DOHH2 (cell line): ENCODE data around the gene PLCL1.

ENCODE experiments used
- H3F3A ChIP-seq: fragments of 200-600 bp; sonication (generic), shearing (Covaris generic); 2 replicates; pipeline ENCODE4 v1.6.0; 2016; ENCODE audit warnings: antibody characterized with exemption, mild to moderate bottlenecking; ENCODE audit not compliant: control insufficient read depth, insufficient read depth
- H3K27ac ChIP-seq: fragments of 200-600 bp; sonication (generic); 2 replicates; pipeline ENCODE4 v1.5.1; 2014; ENCODE audit warnings: low read depth, mild to moderate bottlenecking, low read length, moderate library complexity
- H3K27me3 ChIP-seq: fragments of 200-600 bp; sonication (generic); 2 replicates; pipeline ENCODE4 v1.6.1; 2014; ENCODE audit warnings: mild to moderate bottlenecking, low read length, mixed read lengths; ENCODE audit not compliant: control insufficient read depth
- H3K36me3 ChIP-seq: fragments of 200-600 bp; sonication (generic); 2 replicates; pipeline ENCODE4 v1.6.1; 2014; ENCODE audit warnings: mild to moderate bottlenecking, low read length, moderate library complexity, mixed read lengths; ENCODE audit not compliant: control insufficient read depth
- H3K4me1 ChIP-seq: fragments of 200-600 bp; sonication (generic); 2 replicates; pipeline ENCODE4 v1.6.1; 2014; ENCODE audit warnings: mild to moderate bottlenecking, low read length, mixed read lengths; ENCODE audit not compliant: control insufficient read depth
- H3K4me2 ChIP-seq: fragments of 200-600 bp; sonication (generic); 2 replicates; pipeline ENCODE4 v1.6.0; 2014; ENCODE audit warnings: mild to moderate bottlenecking, low read length, moderate library complexity
- H3K4me3 ChIP-seq: fragments of 200-600 bp; sonication (generic); 2 replicates; pipeline ENCODE4 v1.5.1; 2014; ENCODE audit warnings: mild to moderate bottlenecking, low read length, mixed read lengths
- H3K79me2 ChIP-seq: fragments of 200-600 bp; sonication (generic); 2 replicates; pipeline ENCODE4 v1.6.1; 2014; ENCODE audit warnings: mild to moderate bottlenecking, low read length, mixed read lengths; ENCODE audit not compliant: control insufficient read depth
- H3K9me2 ChIP-seq: fragments of 200-600 bp; sonication (generic); replicated peaks from 2 replicates; pipeline ENCODE4 v1.6.1; 2014; ENCODE audit warnings: mild to moderate bottlenecking, low read length, mixed read lengths; ENCODE audit not compliant: control insufficient read depth
- H3K9me3 ChIP-seq: fragments of 200-600 bp; sonication (generic); 2 replicates; pipeline ENCODE4 v1.6.1; 2014; ENCODE audit warnings: antibody characterized with exemption, low read length, mixed read lengths; ENCODE audit not compliant: control insufficient read depth, insufficient read depth
- H4K20me1 ChIP-seq: fragments of 200-600 bp; sonication (generic); 2 replicates; pipeline ENCODE4 v1.6.0; 2014; ENCODE audit warnings: low read depth, mild to moderate bottlenecking, antibody characterized with exemption, low read length, moderate library complexity; ENCODE audit not compliant: control insufficient read depth, insufficient read depth
- EZH2phosphoT487 ChIP-seq: fragments of 200-600 bp; sonication (generic); IDR thresholded peaks from 2 replicates; pipeline ENCODE4 v1.6.1; 2017; ENCODE audit warnings: borderline replicate concordance, mild to moderate bottlenecking, antibody characterized with exemption, low read length, moderate library complexity, mixed read lengths
- TF ChIP-seq, protein P1 (sequence below): fragments of 200-600 bp; sonication (generic); IDR thresholded peaks from one replicate; pipeline ENCODE4 v1.5.1; 2014; ENCODE audit warnings: antibody characterized with exemption, mild to moderate bottlenecking, low read depth, low read length; ENCODE audit not compliant: poor library complexity, severe bottlenecking

The PLCL1 gene

DNA sequence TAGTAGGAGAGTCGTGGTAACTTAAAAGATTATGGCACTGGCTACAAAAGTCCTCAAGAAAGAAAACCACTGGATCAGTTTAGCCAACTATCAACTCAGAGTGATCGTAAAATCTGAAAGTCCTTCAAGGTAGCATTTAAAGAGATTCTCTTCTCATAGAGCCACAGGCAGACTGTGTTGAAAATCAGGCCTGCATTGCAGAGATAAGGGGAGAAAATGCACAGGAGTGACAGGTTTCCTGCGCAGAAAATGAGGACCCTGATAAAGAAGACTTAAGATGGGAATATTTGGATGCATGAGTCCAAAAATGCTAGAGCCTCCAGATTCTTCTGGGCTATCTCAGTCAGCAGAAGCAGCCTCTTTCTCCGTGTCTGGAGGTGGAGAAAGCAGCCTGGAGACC is 360.9 kb downstream of the PLCL1 start:
- H3K27me3 ChIP-seq: no peaks in the 10 kb centered on the region
- H3K79me2 ChIP-seq: no peaks in the 10 kb centered on the region
- H3K9me3 ChIP-seq: no peaks in the 10 kb centered on the region
- H3K4me1 ChIP-seq: no peaks in the 10 kb centered on the region
- no peak overlapping the region for H3K4me2 ChIP-seq
- no peaks in the 10 kb centered on the region for H3F3A ChIP-seq
- no peaks in the 10 kb centered on the region for H4K20me1 ChIP-seq
- TF ChIP-seq, protein P1, sequence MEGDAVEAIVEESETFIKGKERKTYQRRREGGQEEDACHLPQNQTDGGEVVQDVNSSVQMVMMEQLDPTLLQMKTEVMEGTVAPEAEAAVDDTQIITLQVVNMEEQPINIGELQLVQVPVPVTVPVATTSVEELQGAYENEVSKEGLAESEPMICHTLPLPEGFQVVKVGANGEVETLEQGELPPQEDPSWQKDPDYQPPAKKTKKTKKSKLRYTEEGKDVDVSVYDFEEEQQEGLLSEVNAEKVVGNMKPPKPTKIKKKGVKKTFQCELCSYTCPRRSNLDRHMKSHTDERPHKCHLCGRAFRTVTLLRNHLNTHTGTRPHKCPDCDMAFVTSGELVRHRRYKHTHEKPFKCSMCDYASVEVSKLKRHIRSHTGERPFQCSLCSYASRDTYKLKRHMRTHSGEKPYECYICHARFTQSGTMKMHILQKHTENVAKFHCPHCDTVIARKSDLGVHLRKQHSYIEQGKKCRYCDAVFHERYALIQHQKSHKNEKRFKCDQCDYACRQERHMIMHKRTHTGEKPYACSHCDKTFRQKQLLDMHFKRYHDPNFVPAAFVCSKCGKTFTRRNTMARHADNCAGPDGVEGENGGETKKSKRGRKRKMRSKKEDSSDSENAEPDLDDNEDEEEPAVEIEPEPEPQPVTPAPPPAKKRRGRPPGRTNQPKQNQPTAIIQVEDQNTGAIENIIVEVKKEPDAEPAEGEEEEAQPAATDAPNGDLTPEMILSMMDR: no peak
- TF ChIP-seq EZH2phosphoT487: no peak
- no peaks in the 10 kb centered on the region for H3K9me2 ChIP-seq
- H3K4me3 ChIP-seq: no peak overlapping the region
- H3K27ac ChIP-seq: no peak overlapping the region
- no peaks in the 10 kb centered on the region for H3K36me3 ChIP-seq

DNA sequence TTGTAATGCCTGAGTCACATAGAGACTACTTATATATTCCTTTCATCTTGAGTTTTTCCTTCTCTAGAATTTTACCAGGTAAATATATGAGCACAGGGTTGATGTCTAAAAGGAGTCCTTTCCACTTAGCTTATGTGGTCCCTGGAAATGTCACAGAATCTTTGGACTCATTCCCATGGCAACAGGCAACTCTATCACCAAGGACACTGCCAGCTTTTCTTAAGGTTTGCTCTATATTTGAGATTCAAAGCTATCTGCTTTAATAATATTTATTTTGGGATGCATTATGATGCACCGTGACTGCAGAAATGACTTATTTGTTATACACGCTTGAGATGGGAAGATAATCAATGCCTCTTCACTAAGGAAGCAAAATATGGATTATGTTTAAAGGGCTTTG is 363.0 kb downstream of the PLCL1 start:
- no peaks in the 10 kb centered on the region for H3K27me3 ChIP-seq
- TF ChIP-seq, protein P1: no peak
- TF ChIP-seq EZH2phosphoT487: no peak
- H3K4me1 ChIP-seq: no peaks in the 10 kb centered on the region
- H3K36me3 ChIP-seq: no peaks in the 10 kb centered on the region
- H3K4me2 ChIP-seq: no peak overlapping the region
- no peaks in the 10 kb centered on the region for H3F3A ChIP-seq
- H3K4me3 ChIP-seq: no peak overlapping the region
- H4K20me1 ChIP-seq: no peaks in the 10 kb centered on the region
- no peak overlapping the region for H3K27ac ChIP-seq
- H3K79me2 ChIP-seq: no peaks in the 10 kb centered on the region
- no peaks in the 10 kb centered on the region for H3K9me3 ChIP-seq
- no peaks in the 10 kb centered on the region for H3K9me2 ChIP-seq

DNA sequence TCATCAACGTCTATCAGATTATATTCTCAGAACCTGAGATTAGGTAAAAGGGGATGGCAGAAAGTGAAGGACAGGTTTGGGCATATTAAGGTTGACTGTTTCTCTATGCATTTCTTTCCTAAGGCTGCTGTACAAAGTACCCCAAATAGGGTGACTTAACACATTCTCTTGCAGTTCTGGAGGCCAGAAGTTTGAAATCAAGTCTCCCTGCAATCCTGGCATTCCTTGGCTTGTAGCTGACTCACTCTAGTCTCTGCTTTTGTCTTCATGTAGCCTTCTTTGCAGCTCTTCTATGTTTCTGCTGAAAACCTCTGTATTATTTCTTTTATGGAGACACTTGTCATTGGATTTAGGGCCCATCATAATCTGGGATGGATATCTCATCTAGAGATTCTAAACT is 364.3 kb downstream of the PLCL1 start:
- H3K4me3 ChIP-seq: no peak overlapping the region
- no peaks in the 10 kb centered on the region for H4K20me1 ChIP-seq
- no peak for TF ChIP-seq EZH2phosphoT487
- TF ChIP-seq, protein P1: no peak
- no peak overlapping the region for H3K27ac ChIP-seq
- no peaks in the 10 kb centered on the region for H3F3A ChIP-seq
- no peaks in the 10 kb centered on the region for H3K9me2 ChIP-seq
- H3K4me1 ChIP-seq: no peaks in the 10 kb centered on the region
- no peaks in the 10 kb centered on the region for H3K79me2 ChIP-seq
- no peaks in the 10 kb centered on the region for H3K27me3 ChIP-seq
- H3K9me3 ChIP-seq: no peaks in the 10 kb centered on the region
- H3K4me2 ChIP-seq: no peak overlapping the region
- H3K36me3 ChIP-seq: no peaks in the 10 kb centered on the region

DNA sequence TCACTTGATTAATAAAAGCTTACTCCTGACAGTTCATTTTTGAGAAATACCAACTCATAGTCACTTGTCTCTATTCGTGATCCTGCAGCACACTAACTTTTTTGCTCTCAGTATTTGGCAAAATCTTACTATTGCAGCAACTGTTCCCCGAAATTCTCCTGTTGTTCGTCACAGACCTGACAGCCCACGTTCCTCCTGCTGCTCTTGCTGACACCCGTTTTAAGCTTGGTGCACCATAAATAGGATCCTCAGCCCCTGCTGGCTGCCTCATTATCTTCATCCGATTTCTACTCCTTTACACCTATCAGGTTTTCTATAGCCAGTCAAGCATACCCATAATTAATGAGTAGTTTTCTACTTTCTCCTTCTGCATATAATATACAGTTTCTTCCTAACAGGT is 368.8 kb downstream of the PLCL1 start:
- H3K27ac ChIP-seq: no peak overlapping the region
- no peak overlapping the region for H3K4me3 ChIP-seq
- no peaks in the 10 kb centered on the region for H3K36me3 ChIP-seq
- H3K4me2 ChIP-seq: no peak overlapping the region
- no peak for TF ChIP-seq EZH2phosphoT487
- TF ChIP-seq, protein P1: no peak
- no peaks in the 10 kb centered on the region for H4K20me1 ChIP-seq
- H3K4me1 ChIP-seq: no peaks in the 10 kb centered on the region
- no peaks in the 10 kb centered on the region for H3K79me2 ChIP-seq
- no peaks in the 10 kb centered on the region for H3K9me3 ChIP-seq
- no peaks in the 10 kb centered on the region for H3K9me2 ChIP-seq
- no peaks in the 10 kb centered on the region for H3K27me3 ChIP-seq
- no peaks in the 10 kb centered on the region for H3F3A ChIP-seq
